H1 (cell line): ENCODE results near the gene SEC14L6. TPM values are rescaled to one million over a fixed set of nuclear protein-coding genes. Genes with fewer than 3 reads are reported as not detected.

Source experiments
- CTCF ChIA-PET: fragments of 300-600 bp; sonication (Branson Sonifier 250); formaldehyde crosslinking; loops from one replicate; lab custom pipeline; 2021; ENCODE audit not compliant: partially characterized antibody; lab: Charles Lee
- POLR2A ChIA-PET: fragments of 300-600 bp; sonication (Branson Sonifier 250); formaldehyde crosslinking; loops from one replicate; lab custom pipeline; 2021; ENCODE audit warnings: inconsistent platforms; ENCODE audit not compliant: partially characterized antibody; lab: Charles Lee
- DNase-seq, 2 experiments: peaks; one replicate each; pipeline versions ENCODE4 v3.0.0 to v3.0.0-alpha.2; 2010 to 2022; ENCODE audit warnings: low spot score in 2 of 2, low read depth in 1 of 2, mixed read lengths in 1 of 2
- FAIRE-seq: peaks from 2 replicates; lab custom pipeline; 2011; peaks lifted over from hg19 to GRCh38; lab: Jason Lieb, UNC
- H2AFZ ChIP-seq: 2 replicates; pipeline ENCODE4 v1.8.1; 2012; ENCODE audit warnings: low read length, inconsistent platforms
- H2AK5ac ChIP-seq: 2 replicates; pipeline ENCODE4 v1.6.1; 2013; ENCODE audit warnings: low read depth, low read length
- H2BK120ac ChIP-seq: replicated peaks from 2 replicates; pipeline ENCODE3; 2013; ENCODE audit warnings: low read depth, low read length, inconsistent platforms
- H2BK12ac ChIP-seq: 2 replicates; pipeline ENCODE4 v1.6.1; 2013; ENCODE audit warnings: low read depth, low read length
- H2BK15ac ChIP-seq: 2 replicates; pipeline ENCODE4 v1.6.1; 2013; ENCODE audit warnings: low read length
- H2BK20ac ChIP-seq: 2 replicates; pipeline ENCODE4 v1.6.1; 2013; ENCODE audit warnings: low read length
- H2BK5ac ChIP-seq: 2 replicates; pipeline ENCODE4 v1.6.1; 2013; ENCODE audit warnings: low read depth, low read length
- H3K14ac ChIP-seq: 2 replicates; pipeline ENCODE4 v1.6.1; 2013; ENCODE audit warnings: inconsistent platforms; ENCODE audit not compliant: insufficient read length
- H3K18ac ChIP-seq: 2 replicates; pipeline ENCODE4 v1.6.1; 2013; ENCODE audit warnings: low read length; ENCODE audit errors: extremely low read depth
- H3K23ac ChIP-seq: 2 replicates; pipeline ENCODE4 v1.6.1; 2013; ENCODE audit warnings: inconsistent platforms; ENCODE audit not compliant: insufficient read length
- H3K23me2 ChIP-seq: 2 replicates; pipeline ENCODE4 v1.6.1; 2013; ENCODE audit warnings: low read depth, low read length
- H3K27ac ChIP-seq: 2 replicates; pipeline ENCODE4 v1.6.1; 2011; ENCODE audit warnings: low read depth, low read length, inconsistent platforms
- H3K27me3 ChIP-seq, 4 experiments: replicated peaks in 1 of 4; 1 replicate in 1 of 4; 2 replicates in 3 of 4; pipeline versions ENCODE4 v1.6.1 to v1.8.1; 2011 to 2013; ENCODE audit warnings: low read length in 3 of 4, mild to moderate bottlenecking in 3 of 4, inconsistent platforms in 2 of 4, mixed read lengths in 2 of 4, moderate library complexity in 1 of 4; ENCODE audit not compliant: control insufficient read depth in 3 of 4, insufficient read depth in 3 of 4; ENCODE audit errors: extremely low read depth in 1 of 4
- H3K36me3 ChIP-seq, 4 experiments: 2 replicates each; pipeline versions ENCODE4 v1.6.1 to v1.8.1; 2011 to 2013; ENCODE audit warnings: mild to moderate bottlenecking in 4 of 4, low read length in 3 of 4, moderate library complexity in 2 of 4, control low read depth in 1 of 4, inconsistent platforms in 1 of 4; ENCODE audit not compliant: insufficient read depth in 4 of 4, control insufficient read depth in 2 of 4
- H3K4ac ChIP-seq: replicated peaks from 2 replicates; pipeline ENCODE3; 2013; ENCODE audit warnings: low read length, low read depth, mixed read lengths, inconsistent platforms; ENCODE audit not compliant: insufficient read length
- H3K4me1 ChIP-seq, 4 experiments: replicated peaks in 1 of 4; 1 replicate in 1 of 4; 2 replicates in 3 of 4; pipeline versions ENCODE4 v1.6.1 to v1.8.1; 2011 to 2013; ENCODE audit warnings: low read length in 3 of 4, inconsistent platforms in 2 of 4, mixed read lengths in 1 of 4; ENCODE audit not compliant: insufficient read depth in 4 of 4, control insufficient read depth in 3 of 4
- H3K4me2 ChIP-seq, 2 experiments: 2 replicates each; pipeline versions ENCODE4 v1.6.1 to v1.8.1; 2011 to 2013; ENCODE audit warnings: low read depth in 2 of 2, low read length in 2 of 2, control low read depth in 1 of 2, inconsistent platforms in 1 of 2, mild to moderate bottlenecking in 1 of 2; ENCODE audit not compliant: insufficient read depth in 1 of 2
- H3K4me3 ChIP-seq, 4 experiments: fragments of 200-600, 300-600 bp in 1 of 4; sonication (generic), shearing (Covaris generic), sonication (Bioruptor Twin) in 1 of 4; 2 replicates each; pipeline versions ENCODE4 v1.5.1 to v1.8.1; 2011 to 2016; ENCODE audit warnings: low read length in 4 of 4, low read depth in 3 of 4, control low read depth in 2 of 4, inconsistent platforms in 2 of 4, mild to moderate bottlenecking in 2 of 4, mixed read lengths in 1 of 4, moderate library complexity in 1 of 4; ENCODE audit not compliant: insufficient read depth in 2 of 4; ENCODE audit errors: extremely low read depth in 1 of 4
- H3K56ac ChIP-seq: replicated peaks from 2 replicates; pipeline ENCODE3; 2013; ENCODE audit warnings: low read depth, mild to moderate bottlenecking, mixed read lengths, low read length, inconsistent platforms; ENCODE audit not compliant: insufficient read length
- H3K79me1 ChIP-seq: 2 replicates; pipeline ENCODE4 v1.6.1; 2013; ENCODE audit warnings: low read depth, low read length, control low read depth
- H3K79me2 ChIP-seq, 2 experiments: 2 replicates each; pipeline versions ENCODE4 v1.6.1 to v1.8.1; 2012 to 2013; ENCODE audit warnings: low read length in 2 of 2, mild to moderate bottlenecking in 2 of 2, inconsistent platforms in 1 of 2; ENCODE audit not compliant: insufficient read depth in 2 of 2, control insufficient read depth in 1 of 2
- H3K9ac ChIP-seq, 4 experiments: replicated peaks in 1 of 4; 1 replicate in 1 of 4; 2 replicates in 3 of 4; pipeline versions ENCODE4 v1.6.1 to v1.8.1; 2011 to 2013; ENCODE audit warnings: low read depth in 3 of 4, low read length in 3 of 4, control low read depth in 2 of 4, mild to moderate bottlenecking in 2 of 4, moderate library complexity in 2 of 4, inconsistent platforms in 1 of 4; ENCODE audit errors: extremely low read depth in 1 of 4
- H3K9me3 ChIP-seq, 2 experiments: 2 replicates each; pipeline versions ENCODE4 v1.6.1 to v1.8.1; 2012 to 2013; ENCODE audit warnings: mild to moderate bottlenecking in 2 of 2, moderate library complexity in 2 of 2, control low read depth in 1 of 2, inconsistent platforms in 1 of 2, low read depth in 1 of 2, low read length in 1 of 2, mixed read lengths in 1 of 2; ENCODE audit not compliant: insufficient read depth in 2 of 2
- H4K20me1 ChIP-seq, 2 experiments: replicated peaks in 1 of 2; 2 replicates each; pipeline versions ENCODE3 to v1.8.1; 2011 to 2013; ENCODE audit warnings: inconsistent platforms in 2 of 2, low read length in 2 of 2, mild to moderate bottlenecking in 1 of 2; ENCODE audit not compliant: insufficient read depth in 2 of 2, control insufficient read depth in 1 of 2
- H4K5ac ChIP-seq: 2 replicates; pipeline ENCODE4 v1.6.1; 2013; ENCODE audit warnings: low read length, low read depth, mixed read lengths, inconsistent platforms; ENCODE audit not compliant: insufficient read length
- H4K8ac ChIP-seq: 2 replicates; pipeline ENCODE4 v1.8.0; 2013; ENCODE audit warnings: mild to moderate bottlenecking, moderate library complexity, low read length, inconsistent platforms; ENCODE audit not compliant: insufficient read depth; ENCODE audit errors: extremely low read depth
- H4K91ac ChIP-seq: replicated peaks from 2 replicates; pipeline ENCODE3; 2013; ENCODE audit warnings: low read length, mixed read lengths, inconsistent platforms; ENCODE audit not compliant: insufficient read length
- EP300 ChIP-seq, 2 experiments: IDR thresholded peaks; 1 replicate in 1 of 2; 2 replicates in 1 of 2; pipeline ENCODE4 v1.6.1; 2011 to 2012; ENCODE audit warnings: low read depth in 2 of 2, low read length in 2 of 2, mild to moderate bottlenecking in 2 of 2, borderline replicate concordance in 1 of 2, inconsistent platforms in 1 of 2, moderate library complexity in 1 of 2
- NRF1 ChIP-seq: IDR thresholded peaks from 2 replicates; pipeline ENCODE4 v1.6.1; 2011; ENCODE audit warnings: mild to moderate bottlenecking, low read depth, low read length, improper control_type of control experiment
- POLR2A ChIP-seq, 2 experiments: IDR thresholded peaks; 1 replicate in 1 of 2; 2 replicates in 1 of 2; pipeline ENCODE4 v1.6.1; 2011; ENCODE audit warnings: low read depth in 2 of 2, low read length in 2 of 2, mild to moderate bottlenecking in 2 of 2; ENCODE audit errors: control extremely low read depth in 1 of 2
- RBBP5 ChIP-seq: IDR thresholded peaks from 2 replicates; pipeline ENCODE4 v1.7.1; 2012; ENCODE audit warnings: low read depth, mild to moderate bottlenecking, inconsistent platforms, low read length, moderate library complexity, borderline replicate concordance
- RFX5 ChIP-seq: IDR thresholded peaks from 2 replicates; pipeline ENCODE4 v1.6.1; 2011; ENCODE audit warnings: low read depth, low read length, improper control_type of control experiment, borderline replicate concordance
- TAF7 ChIP-seq: optimal IDR thresholded peaks from 2 replicates; pipeline ENCODE3; 2011; ENCODE audit warnings: low read depth, mild to moderate bottlenecking, inconsistent platforms, low read length, moderate library complexity, borderline replicate concordance
- TCF12 ChIP-seq: IDR thresholded peaks from 2 replicates; pipeline ENCODE4 v1.6.1; 2011; ENCODE audit warnings: low read depth, mild to moderate bottlenecking, low read length
- YY1 ChIP-seq: IDR thresholded peaks from 2 replicates; pipeline ENCODE4 v1.6.1; 2011; ENCODE audit warnings: low read depth, mild to moderate bottlenecking, low read length
- ZNF274 ChIP-seq: IDR thresholded peaks from 2 replicates; pipeline ENCODE4 v1.7.0; 2012; ENCODE audit warnings: low read length, borderline replicate concordance; ENCODE audit errors: extremely low read depth
- WGBS, 2 experiments: shearing (Covaris generic) in 1 of 2; methylation state at CpG; one replicate each; pipeline versions ENCODE4 v1.1.6 to v1.1.7; 2013 to 2015; ENCODE audit warnings: low lambda C conversion rate in 2 of 2, mixed read lengths in 2 of 2, inconsistent platforms in 1 of 2, low coverage in 1 of 2, missing lambda C conversion rate in 1 of 2; ENCODE audit not compliant: insufficient replicate concordance in 2 of 2, insufficient coverage in 1 of 2, insufficient read length in 1 of 2; ENCODE audit errors: extremely low coverage in 1 of 2, missing lambda C conversion rate in 1 of 2; 5-methylcytosine and 5-hydroxymethylcytosine counted together
- polyA plus RNA-seq, 7 experiments: library from polyadenylated mRNA; depleted of rRNA in 3 of 7; stranded (reverse) in 5 of 7; unstranded in 2 of 7; fragments of >200 nt in 5 of 7; fragments of 200-250 nt in 2 of 7; gene quantifications; 1 replicate in 5 of 7; 2 replicates in 1 of 7; 4 replicates in 1 of 7; pipeline versions ENCODE4 v1.2.1 to v1.2.3, GENCODE V29; 2011 to 2013; ENCODE audit warnings: missing spikeins in 2 of 7, mixed read lengths in 2 of 7
- total RNA-seq: library from RNA; stranded (reverse); fragmentation: NEBNext Ultra II Directional; extraction: Animal tissue kit (Norgen Biotek cat#: 25700); gene quantifications from 2 replicates; pipeline ENCODE4 v1.2.1, GENCODE V29; 2021

Gene SEC14L6
- total and polyA plus RNA-seq, 2 of the 8 experiments (the other 6 are each of a cell fraction or from before 2014, with no cell fraction given) = 0.63 to 2.1 TPM

GRCh38 chr22:30566125-30566524, 19.6 kb upstream of the SEC14L6 start:
- H3K14ac ChIP-seq = no peak overlapping the region
- H3K23ac ChIP-seq = no peak overlapping the region
- H3K27me3 ChIP-seq = no peaks in the 10 kb centered on the region
- no peak overlapping the region for H4K91ac ChIP-seq
- H2AK5ac ChIP-seq = no peak overlapping the region
- no peak for TF ChIP-seq POLR2A (IDR thresholded peaks at IDR 0.05; ENCODE audit: control extremely low read depth in 1 of 2, low read depth in 2 of 2, low read length in 2 of 2)
- TF ChIP-seq RFX5 = no peak
- no peak for TF ChIP-seq YY1
- TF ChIP-seq NRF1 = no peak
- TF ChIP-seq EP300 (IDR thresholded peaks at IDR 0.05; ENCODE audit: borderline replicate concordance in 1 of 2, low read depth in 2 of 2, low read length in 2 of 2) = no peak
- TF ChIP-seq TAF7 = no peak
- TF ChIP-seq TCF12 = no peak
- no peak for TF ChIP-seq ZNF274
- TF ChIP-seq RBBP5 = no peak
- TF ChIP-seq, all 59 proteins: peak for 0
- H3K36me3 ChIP-seq = no peaks in the 10 kb centered on the region
- no peaks in the 10 kb centered on the region for H4K20me1 ChIP-seq
- H3K27ac ChIP-seq = no peak overlapping the region
- CTCF ChIA-PET = interaction anchor here (1.2 to 1.7 kb wide), 4 partner anchors 10 to 189 kb away, joined by 4 to 13 read pairs (median 5); no protein-coding TSS in a partner anchor
- H2BK15ac ChIP-seq = 0 out of 2 replicates have a peak overlapping the region, but pooled peaks have one; percentile 88
- POLR2A ChIA-PET = interaction anchor here (0.7 to 2.2 kb wide), 2 partner anchors 11 to 41 kb away, joined by 3 to 10 read pairs; partner anchors contain the start of gene TCN2
- no peaks in the 10 kb centered on the region for H3K9me3 ChIP-seq
- H2BK120ac ChIP-seq = no peak overlapping the region
- no peak overlapping the region for H3K18ac ChIP-seq
- H3K4me3 ChIP-seq = no peak overlapping the region
- no peak overlapping the region for H3K4ac ChIP-seq
- no peak overlapping the region for H2BK20ac ChIP-seq
- H2BK5ac ChIP-seq = no peak overlapping the region; the same call in 1 of the 2 replicates
- no peak overlapping the region for H4K8ac ChIP-seq
- peaks cover 0 to 16% (median 11%) of the 10 kb centered on the region in 4 experiments; a peak in 6 of 7 replicates for H3K4me1 ChIP-seq
- no peak overlapping the region for H2AFZ ChIP-seq
- H3K9ac ChIP-seq = no peak overlapping the region
- H3K4me2 ChIP-seq = no peak overlapping the region
- no peak for FAIRE-seq
- no peak for DNase-seq
- WGBS, 2 experiments = 90% methylated on average over 7 of the region's 7 CpGs; no CpG with 5 or more reads in 1 of the 2 experiments
- no peak overlapping the region for H4K5ac ChIP-seq
- no peaks in the 10 kb centered on the region for H3K79me2 ChIP-seq
- no peaks in the 10 kb centered on the region; the same call in 1 of the 2 replicates for H3K79me1 ChIP-seq
- no peaks in the 10 kb centered on the region; the same call in 1 of the 2 replicates for H3K23me2 ChIP-seq
- H3K56ac ChIP-seq = no peak overlapping the region
- H2BK12ac ChIP-seq = 0 out of 2 replicates have a peak overlapping the region, but pooled peaks have one; percentile 39
